ENCODE results near the gene THSD4. TPM values are rescaled to one million over a fixed set of nuclear protein-coding genes. Genes with fewer than 3 reads are reported as not detected.

THSD4 gene
- total RNA-seq, 2 experiments from 2014 or later: not detected

DNA sequence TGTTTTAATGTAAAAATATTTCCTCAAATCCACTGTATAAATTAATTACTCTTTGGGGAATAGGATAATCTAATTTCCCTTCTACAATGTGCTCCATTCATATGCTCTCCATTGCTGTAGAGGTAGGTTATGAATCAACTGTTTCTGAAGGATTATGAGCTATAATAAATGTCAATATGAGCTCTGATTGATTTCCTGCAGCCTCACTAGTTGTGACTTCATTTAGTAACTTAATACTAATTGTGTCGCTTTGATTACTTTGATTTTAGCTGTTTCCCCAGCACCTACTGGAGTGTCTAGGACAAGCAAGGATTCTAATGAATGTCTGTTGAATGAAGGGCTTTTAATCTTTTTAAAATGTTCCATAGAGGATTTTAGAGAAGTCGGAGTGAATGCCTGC lies 458.3 kb downstream of the THSD4 start:
- no peak overlapping the region for H3K27ac Mint-ChIP-seq
- TF ChIP-seq, protein P1, sequence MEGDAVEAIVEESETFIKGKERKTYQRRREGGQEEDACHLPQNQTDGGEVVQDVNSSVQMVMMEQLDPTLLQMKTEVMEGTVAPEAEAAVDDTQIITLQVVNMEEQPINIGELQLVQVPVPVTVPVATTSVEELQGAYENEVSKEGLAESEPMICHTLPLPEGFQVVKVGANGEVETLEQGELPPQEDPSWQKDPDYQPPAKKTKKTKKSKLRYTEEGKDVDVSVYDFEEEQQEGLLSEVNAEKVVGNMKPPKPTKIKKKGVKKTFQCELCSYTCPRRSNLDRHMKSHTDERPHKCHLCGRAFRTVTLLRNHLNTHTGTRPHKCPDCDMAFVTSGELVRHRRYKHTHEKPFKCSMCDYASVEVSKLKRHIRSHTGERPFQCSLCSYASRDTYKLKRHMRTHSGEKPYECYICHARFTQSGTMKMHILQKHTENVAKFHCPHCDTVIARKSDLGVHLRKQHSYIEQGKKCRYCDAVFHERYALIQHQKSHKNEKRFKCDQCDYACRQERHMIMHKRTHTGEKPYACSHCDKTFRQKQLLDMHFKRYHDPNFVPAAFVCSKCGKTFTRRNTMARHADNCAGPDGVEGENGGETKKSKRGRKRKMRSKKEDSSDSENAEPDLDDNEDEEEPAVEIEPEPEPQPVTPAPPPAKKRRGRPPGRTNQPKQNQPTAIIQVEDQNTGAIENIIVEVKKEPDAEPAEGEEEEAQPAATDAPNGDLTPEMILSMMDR (IDR thresholded peaks at IDR 0.05): no peak
- no peaks in the 10 kb centered on the region for H3K36me3 Mint-ChIP-seq (ENCODE audit: low read depth)
- POLR2A ChIA-PET: no interaction called here
- no peak overlapping the region for H3K27ac ChIP-seq (ENCODE audit: low read depth in 1 of 2, low read length in 2 of 2)
- intact Hi-C loops (cut with DNase I, micrococcal nuclease): no loop called here
- DNase-seq (no peak), ATAC-seq (ENCODE audit: poor library complexity) (no peak)
- no peaks in the 10 kb centered on the region for H3K9me3 ChIP-seq (ENCODE audit: control insufficient read depth in 1 of 2, insufficient read depth in 1 of 2, low read length in 2 of 2)
- H3K4me1 Mint-ChIP-seq (ENCODE audit: low read depth): no peaks in the 10 kb centered on the region
- no peak overlapping the region for H3K4me3 Mint-ChIP-seq
- no peaks in the 10 kb centered on the region for H3K36me3 ChIP-seq (ENCODE audit: insufficient read depth, low read length)
- peaks cover 0 to 11% of the 10 kb centered on the region in 2 experiments for H3K27me3 ChIP-seq (ENCODE audit: control insufficient read depth in 1 of 2, insufficient read depth in 2 of 2, low read length in 2 of 2)
- H3K27me3 Mint-ChIP-seq: peaks cover 47% of the 10 kb centered on the region
- H3K9me3 Mint-ChIP-seq: no peaks in the 10 kb centered on the region
- CTCF ChIA-PET: no interaction called here
- no peak overlapping the region for H3K4me3 ChIP-seq (ENCODE audit: low read length)
- no peaks in the 10 kb centered on the region for H3K4me1 ChIP-seq (ENCODE audit: insufficient read depth, low read length)

DNA sequence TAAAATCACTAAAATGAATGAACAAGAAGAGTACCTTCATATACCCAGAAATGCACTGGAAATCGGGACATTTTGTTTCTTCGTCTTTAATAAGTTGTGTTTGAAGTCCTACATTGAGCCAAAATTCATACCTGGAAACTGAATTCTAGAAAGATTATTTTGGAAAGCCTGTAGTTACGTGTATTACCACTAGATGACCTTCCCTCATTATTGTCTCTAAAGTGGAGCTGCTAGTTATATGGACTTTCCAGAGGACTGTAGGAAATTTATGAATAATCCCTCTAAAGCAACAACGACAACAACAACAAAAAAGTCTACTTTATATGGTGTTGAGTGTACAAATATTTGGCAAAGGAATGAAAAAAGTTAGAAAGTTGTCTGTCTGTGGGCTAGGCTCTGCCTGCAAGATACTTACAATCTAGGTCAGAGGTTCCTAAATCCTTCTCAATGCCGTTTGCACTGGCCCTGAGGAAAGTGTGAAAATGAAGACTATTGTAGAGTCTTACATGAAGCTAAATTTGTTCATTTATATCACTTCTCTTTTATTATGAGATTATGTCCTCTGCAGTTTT lies 460.3 kb downstream of the THSD4 start:
- peaks cover 40% of the 10 kb centered on the region for H3K27me3 Mint-ChIP-seq
- POLR2A ChIA-PET: no interaction called here
- no peaks in the 10 kb centered on the region for H3K36me3 Mint-ChIP-seq (ENCODE audit: low read depth)
- no peak for ATAC-seq (ENCODE audit: poor library complexity)
- peaks cover 0 to 14% of the 10 kb centered on the region in 2 experiments for H3K27me3 ChIP-seq (ENCODE audit: control insufficient read depth in 1 of 2, insufficient read depth in 2 of 2, low read length in 2 of 2)
- no peak overlapping the region for H3K4me3 ChIP-seq (ENCODE audit: low read length)
- H3K4me1 Mint-ChIP-seq (ENCODE audit: low read depth): no peaks in the 10 kb centered on the region
- intact Hi-C loops (cut with DNase I, micrococcal nuclease): no loop called here
- H3K9me3 Mint-ChIP-seq: no peaks in the 10 kb centered on the region
- no peaks in the 10 kb centered on the region for H3K4me1 ChIP-seq (ENCODE audit: insufficient read depth, low read length)
- no peaks in the 10 kb centered on the region for H3K36me3 ChIP-seq (ENCODE audit: insufficient read depth, low read length)
- H3K27ac Mint-ChIP-seq: no peak overlapping the region
- CTCF ChIA-PET: no interaction called here
- TF ChIP-seq, protein P1 (IDR thresholded peaks at IDR 0.05): no peak
- H3K27ac ChIP-seq (ENCODE audit: low read depth in 1 of 2, low read length in 2 of 2): no peak overlapping the region
- H3K9me3 ChIP-seq (ENCODE audit: control insufficient read depth in 1 of 2, insufficient read depth in 1 of 2, low read length in 2 of 2): no peaks in the 10 kb centered on the region
- no peak overlapping the region for H3K4me3 Mint-ChIP-seq
- DNase-seq: no peak

DNA sequence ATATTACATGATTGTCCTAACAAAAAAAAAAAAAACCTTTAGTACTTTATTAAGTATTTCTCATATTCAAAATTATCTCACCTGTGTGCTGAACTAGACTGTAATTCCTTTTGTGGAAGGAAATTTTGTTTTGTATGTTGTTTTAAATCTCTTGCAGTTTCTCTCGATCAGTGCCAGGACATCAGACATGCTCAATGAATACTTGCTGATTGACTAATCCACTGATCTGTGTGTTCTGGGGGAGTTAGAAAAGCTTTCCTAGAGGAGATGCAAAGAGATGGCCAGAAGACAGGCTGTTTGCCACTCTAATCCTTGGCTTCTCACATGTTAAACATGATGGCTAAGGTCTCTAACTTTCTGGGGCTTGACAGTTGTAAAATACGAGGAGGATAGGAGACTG lies 461.8 kb downstream of the THSD4 start:
- intact Hi-C loops (cut with DNase I, micrococcal nuclease): no loop called here
- Mint-ChIP-seq H3K27ac (no peak overlapping the region), H3K36me3 (ENCODE audit: low read depth) (no peaks in the 10 kb centered on the region), H3K4me3 (no peak overlapping the region), H3K27me3 (peaks cover 48% of the 10 kb centered on the region), H3K9me3 (no peaks in the 10 kb centered on the region), H3K4me1 (ENCODE audit: low read depth) (no peaks in the 10 kb centered on the region)
- ChIA-PET POLR2A (no interaction called here), CTCF (no interaction called here)
- ATAC-seq (ENCODE audit: poor library complexity): no peak
- Histone ChIP-seq H3K4me3 (ENCODE audit: low read length) (no peak overlapping the region), H3K9me3 (ENCODE audit: control insufficient read depth in 1 of 2, insufficient read depth in 1 of 2, low read length in 2 of 2) (no peaks in the 10 kb centered on the region), H3K36me3 (ENCODE audit: insufficient read depth, low read length) (no peaks in the 10 kb centered on the region), H3K27ac (ENCODE audit: low read depth in 1 of 2, low read length in 2 of 2) (no peak overlapping the region), H3K4me1 (ENCODE audit: insufficient read depth, low read length) (no peaks in the 10 kb centered on the region), H3K27me3 (ENCODE audit: control insufficient read depth in 1 of 2, insufficient read depth in 2 of 2, low read length in 2 of 2) (peaks cover 0 to 4% of the 10 kb centered on the region in 2 experiments)
- no peak for DNase-seq
- TF ChIP-seq, protein P1 (IDR thresholded peaks at IDR 0.05): no peak

Data from CD4-positive, alpha-beta T cell (primary cell).